ENCODE measurements around the gene KSR2.

DNA sequence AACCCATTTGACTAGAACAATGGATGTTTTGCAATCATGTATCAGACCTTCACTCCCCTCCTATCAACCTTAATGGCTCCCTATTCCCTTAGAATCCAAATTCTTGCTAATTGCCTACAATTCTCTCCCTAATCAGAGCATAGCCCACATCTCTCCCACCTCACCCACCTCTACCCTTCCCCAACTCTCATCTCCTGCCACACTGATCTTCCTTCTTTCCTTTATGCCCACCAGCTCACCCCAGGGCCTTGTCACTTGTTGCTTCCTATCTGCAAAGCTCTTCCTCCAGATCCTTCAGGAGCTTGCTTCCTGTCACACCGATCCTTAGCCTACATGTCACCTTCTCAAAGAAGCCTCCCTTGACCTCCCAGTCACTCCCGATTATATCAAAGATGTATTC lies 177.8 kb downstream of the KSR2 start:
- TF ChIP-seq, protein P1, sequence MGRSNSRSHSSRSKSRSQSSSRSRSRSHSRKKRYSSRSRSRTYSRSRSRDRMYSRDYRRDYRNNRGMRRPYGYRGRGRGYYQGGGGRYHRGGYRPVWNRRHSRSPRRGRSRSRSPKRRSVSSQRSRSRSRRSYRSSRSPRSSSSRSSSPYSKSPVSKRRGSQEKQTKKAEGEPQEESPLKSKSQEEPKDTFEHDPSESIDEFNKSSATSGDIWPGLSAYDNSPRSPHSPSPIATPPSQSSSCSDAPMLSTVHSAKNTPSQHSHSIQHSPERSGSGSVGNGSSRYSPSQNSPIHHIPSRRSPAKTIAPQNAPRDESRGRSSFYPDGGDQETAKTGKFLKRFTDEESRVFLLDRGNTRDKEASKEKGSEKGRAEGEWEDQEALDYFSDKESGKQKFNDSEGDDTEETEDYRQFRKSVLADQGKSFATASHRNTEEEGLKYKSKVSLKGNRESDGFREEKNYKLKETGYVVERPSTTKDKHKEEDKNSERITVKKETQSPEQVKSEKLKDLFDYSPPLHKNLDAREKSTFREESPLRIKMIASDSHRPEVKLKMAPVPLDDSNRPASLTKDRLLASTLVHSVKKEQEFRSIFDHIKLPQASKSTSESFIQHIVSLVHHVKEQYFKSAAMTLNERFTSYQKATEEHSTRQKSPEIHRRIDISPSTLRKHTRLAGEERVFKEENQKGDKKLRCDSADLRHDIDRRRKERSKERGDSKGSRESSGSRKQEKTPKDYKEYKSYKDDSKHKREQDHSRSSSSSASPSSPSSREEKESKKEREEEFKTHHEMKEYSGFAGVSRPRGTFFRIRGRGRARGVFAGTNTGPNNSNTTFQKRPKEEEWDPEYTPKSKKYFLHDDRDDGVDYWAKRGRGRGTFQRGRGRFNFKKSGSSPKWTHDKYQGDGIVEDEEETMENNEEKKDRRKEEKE (IDR thresholded peaks at IDR 0.05): no peak
- TF ChIP-seq, protein P2, sequence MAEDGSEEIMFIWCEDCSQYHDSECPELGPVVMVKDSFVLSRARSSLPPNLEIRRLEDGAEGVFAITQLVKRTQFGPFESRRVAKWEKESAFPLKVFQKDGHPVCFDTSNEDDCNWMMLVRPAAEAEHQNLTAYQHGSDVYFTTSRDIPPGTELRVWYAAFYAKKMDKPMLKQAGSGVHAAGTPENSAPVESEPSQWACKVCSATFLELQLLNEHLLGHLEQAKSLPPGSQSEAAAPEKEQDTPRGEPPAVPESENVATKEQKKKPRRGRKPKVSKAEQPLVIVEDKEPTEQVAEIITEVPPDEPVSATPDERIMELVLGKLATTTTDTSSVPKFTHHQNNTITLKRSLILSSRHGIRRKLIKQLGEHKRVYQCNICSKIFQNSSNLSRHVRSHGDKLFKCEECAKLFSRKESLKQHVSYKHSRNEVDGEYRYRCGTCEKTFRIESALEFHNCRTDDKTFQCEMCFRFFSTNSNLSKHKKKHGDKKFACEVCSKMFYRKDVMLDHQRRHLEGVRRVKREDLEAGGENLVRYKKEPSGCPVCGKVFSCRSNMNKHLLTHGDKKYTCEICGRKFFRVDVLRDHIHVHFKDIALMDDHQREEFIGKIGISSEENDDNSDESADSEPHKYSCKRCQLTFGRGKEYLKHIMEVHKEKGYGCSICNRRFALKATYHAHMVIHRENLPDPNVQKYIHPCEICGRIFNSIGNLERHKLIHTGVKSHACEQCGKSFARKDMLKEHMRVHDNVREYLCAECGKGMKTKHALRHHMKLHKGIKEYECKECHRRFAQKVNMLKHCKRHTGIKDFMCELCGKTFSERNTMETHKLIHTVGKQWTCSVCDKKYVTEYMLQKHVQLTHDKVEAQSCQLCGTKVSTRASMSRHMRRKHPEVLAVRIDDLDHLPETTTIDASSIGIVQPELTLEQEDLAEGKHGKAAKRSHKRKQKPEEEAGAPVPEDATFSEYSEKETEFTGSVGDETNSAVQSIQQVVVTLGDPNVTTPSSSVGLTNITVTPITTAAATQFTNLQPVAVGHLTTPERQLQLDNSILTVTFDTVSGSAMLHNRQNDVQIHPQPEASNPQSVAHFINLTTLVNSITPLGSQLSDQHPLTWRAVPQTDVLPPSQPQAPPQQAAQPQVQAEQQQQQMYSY (CRISPR knock-in tag; IDR thresholded peaks at IDR 0.05): no peak
- TF ChIP-seq ZNF335 (CRISPR knock-in tag; IDR thresholded peaks at IDR 0.05): no peak
- no peak for TF ChIP-seq CEBPG (CRISPR knock-in tag; IDR thresholded peaks at IDR 0.05)
- TF ChIP-seq KLF6 (CRISPR knock-in tag; IDR thresholded peaks at IDR 0.05): no peak
- TF ChIP-seq, protein P3, sequence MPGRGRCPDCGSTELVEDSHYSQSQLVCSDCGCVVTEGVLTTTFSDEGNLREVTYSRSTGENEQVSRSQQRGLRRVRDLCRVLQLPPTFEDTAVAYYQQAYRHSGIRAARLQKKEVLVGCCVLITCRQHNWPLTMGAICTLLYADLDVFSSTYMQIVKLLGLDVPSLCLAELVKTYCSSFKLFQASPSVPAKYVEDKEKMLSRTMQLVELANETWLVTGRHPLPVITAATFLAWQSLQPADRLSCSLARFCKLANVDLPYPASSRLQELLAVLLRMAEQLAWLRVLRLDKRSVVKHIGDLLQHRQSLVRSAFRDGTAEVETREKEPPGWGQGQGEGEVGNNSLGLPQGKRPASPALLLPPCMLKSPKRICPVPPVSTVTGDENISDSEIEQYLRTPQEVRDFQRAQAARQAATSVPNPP (CRISPR knock-in tag; IDR thresholded peaks at IDR 0.05): no peak
- TF ChIP-seq, protein P4, sequence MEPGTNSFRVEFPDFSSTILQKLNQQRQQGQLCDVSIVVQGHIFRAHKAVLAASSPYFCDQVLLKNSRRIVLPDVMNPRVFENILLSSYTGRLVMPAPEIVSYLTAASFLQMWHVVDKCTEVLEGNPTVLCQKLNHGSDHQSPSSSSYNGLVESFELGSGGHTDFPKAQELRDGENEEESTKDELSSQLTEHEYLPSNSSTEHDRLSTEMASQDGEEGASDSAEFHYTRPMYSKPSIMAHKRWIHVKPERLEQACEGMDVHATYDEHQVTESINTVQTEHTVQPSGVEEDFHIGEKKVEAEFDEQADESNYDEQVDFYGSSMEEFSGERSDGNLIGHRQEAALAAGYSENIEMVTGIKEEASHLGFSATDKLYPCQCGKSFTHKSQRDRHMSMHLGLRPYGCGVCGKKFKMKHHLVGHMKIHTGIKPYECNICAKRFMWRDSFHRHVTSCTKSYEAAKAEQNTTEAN (CRISPR knock-in tag; conservative IDR thresholded peaks at IDR 0.05): no peak

All from HepG2 (cell line).